Measurements from ENCODE around the gene FBRS. TPM values are rescaled to one million over a fixed set of nuclear protein-coding genes. Genes with fewer than 3 reads are reported as not detected.

The FBRS gene
- total and polyA plus RNA-seq, 7 donors: 12.5 to 61.6 (median 28.1) TPM

DNA sequence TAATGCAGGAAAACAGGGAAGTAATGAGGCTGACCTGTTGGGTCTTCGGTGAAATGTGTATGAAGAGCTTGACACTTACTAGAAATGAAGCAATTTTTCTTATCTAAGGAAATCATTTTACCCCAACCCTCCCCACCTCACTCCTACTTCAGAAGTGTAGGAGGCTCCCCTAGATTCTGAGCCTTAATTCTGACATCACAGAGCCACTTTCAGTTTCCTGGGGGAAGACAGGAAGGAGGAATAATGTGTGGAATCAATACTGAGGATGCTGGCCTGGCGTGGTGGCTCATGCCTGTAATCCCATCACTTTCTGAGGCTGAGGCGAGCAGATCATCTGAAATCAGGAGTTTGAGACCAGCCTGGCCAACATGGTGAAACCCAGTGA, 20.3 kb downstream of the FBRS start:
- Histone ChIP-seq H3K9me3 (no peaks in the 10 kb centered on the region), H3K36me3 (no peaks in the 10 kb centered on the region), H3K4me3 (no peak overlapping the region), H3K4me1 (no peaks in the 10 kb centered on the region), H3K27ac (no peak overlapping the region), H3K27me3 (no peaks in the 10 kb centered on the region)
- intact Hi-C loops (cut with DNase I): no loop called here
- 86 to 87% methylated on average over 3 of the region's 3 CpGs for WGBS, 2 donors
- TF ChIP-seq EP300 (IDR thresholded peaks at IDR 0.05): no peak
- TF ChIP-seq POLR2AphosphoS5 (IDR thresholded peaks at IDR 0.05): no peak
- TF ChIP-seq CTCF (IDR thresholded peaks at IDR 0.05): no peak
- TF ChIP-seq POLR2A (IDR thresholded peaks at IDR 0.05): no peak
- DNase-seq: no peak

DNA sequence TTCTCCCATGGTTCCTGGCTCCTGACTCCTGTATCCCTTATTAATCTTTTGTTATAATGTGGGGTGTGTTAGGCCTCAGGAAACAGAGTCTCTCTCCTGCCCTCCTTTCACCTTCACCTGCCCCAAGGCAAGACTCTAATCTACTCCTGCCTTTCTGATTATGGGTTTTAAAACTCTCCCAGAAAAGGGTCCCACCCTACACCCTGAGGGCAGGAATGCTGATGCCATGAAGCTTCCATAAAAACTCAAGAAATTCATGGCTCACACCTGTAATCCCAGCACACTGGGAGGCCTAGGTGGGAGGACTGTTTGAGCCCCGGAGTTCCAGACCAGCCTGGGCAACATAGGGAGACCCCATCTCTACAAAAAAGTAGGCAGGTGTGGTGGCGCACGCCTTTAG, 22.1 kb downstream of the FBRS start:
- H3K27me3 ChIP-seq: no peaks in the 10 kb centered on the region
- no peak overlapping the region for H3K4me3 ChIP-seq
- no peak for DNase-seq
- intact Hi-C loops (cut with DNase I): no loop called here
- whole genome bisulfite sequencing, 2 donors: 96 to 97% methylated on average over 3 of the region's 3 CpGs
- no peaks in the 10 kb centered on the region for H3K4me1 ChIP-seq
- no peaks in the 10 kb centered on the region for H3K9me3 ChIP-seq
- H3K27ac ChIP-seq: no peak overlapping the region
- no peaks in the 10 kb centered on the region for H3K36me3 ChIP-seq
- TF ChIP-seq POLR2AphosphoS5 (IDR thresholded peaks at IDR 0.05) (no peak), EP300 (IDR thresholded peaks at IDR 0.05) (no peak), POLR2A (IDR thresholded peaks at IDR 0.05) (no peak), CTCF (IDR thresholded peaks at IDR 0.05) (no peak)

DNA sequence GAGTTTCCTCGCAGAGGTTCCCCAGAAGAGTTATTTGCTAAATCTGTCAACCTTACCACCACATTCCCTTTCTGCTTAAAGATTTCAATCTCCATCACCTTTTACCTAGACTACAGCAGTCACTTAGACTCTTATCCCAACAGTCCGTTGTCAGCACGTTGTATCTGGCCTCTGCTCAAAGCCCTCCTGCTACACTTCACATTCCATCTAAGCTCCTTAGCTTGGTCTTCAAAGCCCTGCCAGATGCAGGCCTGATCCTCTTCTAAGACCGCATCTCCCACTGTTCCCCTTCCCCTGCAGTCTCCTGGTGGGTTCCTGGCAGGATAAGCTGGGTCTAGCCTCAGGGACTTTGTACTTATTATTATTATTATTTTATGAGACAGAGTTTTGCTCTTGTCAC, 30.5 kb downstream of the FBRS start:
- Histone ChIP-seq H3K27me3 (peaks cover 0 to 3% (median 0%) of the 10 kb centered on the region in 3 donors), H3K4me1 (peaks cover 0 to 3% (median under 1%) of the 10 kb centered on the region in 4 donors), H3K27ac (no peak overlapping the region), H3K4me3 (no peak overlapping the region), H3K9me3 (no peaks in the 10 kb centered on the region), H3K36me3 (no peaks in the 10 kb centered on the region)
- intact Hi-C loops (cut with DNase I): no loop called here
- no peak for TF ChIP-seq POLR2AphosphoS5 (IDR thresholded peaks at IDR 0.05)
- 79 to 82% methylated on average over 4 of the region's 4 CpGs for WGBS, 2 donors
- DNase-seq: no peak

GRCh38 chr16:30691907-30692306, 33.7 kb downstream of the FBRS start:
- 82 to 83% methylated on average over 4 of the region's 4 CpGs for WGBS, 2 donors
- H3K27me3 ChIP-seq: peaks cover 0 to 3% (median 0%) of the 10 kb centered on the region in 3 donors
- intact Hi-C loops (cut with DNase I): no loop called here

GRCh38 chr16:30692396-30693064, 34.3 kb downstream of the FBRS start:
- Histone ChIP-seq H3K36me3 (no peaks in the 10 kb centered on the region), H3K27me3 (peaks cover 0 to 3% (median 0%) of the 10 kb centered on the region in 3 donors), H3K4me3 (no peak overlapping the region), H3K27ac (no peak overlapping the region), H3K4me1 (peaks cover 0 to 11% (median 5%) of the 10 kb centered on the region in 4 donors), H3K9me3 (no peaks in the 10 kb centered on the region)
- DNase-seq: no peak
- intact Hi-C loops (cut with DNase I): no loop called here
- no peak for TF ChIP-seq CTCF (IDR thresholded peaks at IDR 0.05)
- TF ChIP-seq POLR2A (IDR thresholded peaks at IDR 0.05): no peak
- TF ChIP-seq EP300 (IDR thresholded peaks at IDR 0.05): no peak
- TF ChIP-seq POLR2AphosphoS5 (IDR thresholded peaks at IDR 0.05): no peak
- WGBS, 2 donors: 81 to 84% methylated on average over 10 of the region's 10 CpGs

More at GRCh38 chr16:30691907-30692306, 33.7 kb downstream of the FBRS start:
- TF ChIP-seq CTCF (IDR thresholded peaks at IDR 0.05) (no peak), POLR2AphosphoS5 (IDR thresholded peaks at IDR 0.05) (no peak), POLR2A (IDR thresholded peaks at IDR 0.05) (no peak), EP300 (IDR thresholded peaks at IDR 0.05) (no peak)
- H3K9me3 ChIP-seq: no peaks in the 10 kb centered on the region
- H3K4me3 ChIP-seq: no peak overlapping the region
- peaks cover 0 to 7% (median 3%) of the 10 kb centered on the region in 4 donors for H3K4me1 ChIP-seq
- DNase-seq: no peak
- H3K27ac ChIP-seq: no peak overlapping the region
- H3K36me3 ChIP-seq: no peaks in the 10 kb centered on the region
